ENCODE measurements around the gene CHRNA3. TPM values are rescaled to one million over a fixed set of nuclear protein-coding genes. Genes with fewer than 3 reads are reported as not detected.

The CHRNA3 gene
- total RNA-seq, 2 donors from 2014 or later, result 1.7 TPM; not detected in 1

- TF ChIP-seq, protein P1, sequence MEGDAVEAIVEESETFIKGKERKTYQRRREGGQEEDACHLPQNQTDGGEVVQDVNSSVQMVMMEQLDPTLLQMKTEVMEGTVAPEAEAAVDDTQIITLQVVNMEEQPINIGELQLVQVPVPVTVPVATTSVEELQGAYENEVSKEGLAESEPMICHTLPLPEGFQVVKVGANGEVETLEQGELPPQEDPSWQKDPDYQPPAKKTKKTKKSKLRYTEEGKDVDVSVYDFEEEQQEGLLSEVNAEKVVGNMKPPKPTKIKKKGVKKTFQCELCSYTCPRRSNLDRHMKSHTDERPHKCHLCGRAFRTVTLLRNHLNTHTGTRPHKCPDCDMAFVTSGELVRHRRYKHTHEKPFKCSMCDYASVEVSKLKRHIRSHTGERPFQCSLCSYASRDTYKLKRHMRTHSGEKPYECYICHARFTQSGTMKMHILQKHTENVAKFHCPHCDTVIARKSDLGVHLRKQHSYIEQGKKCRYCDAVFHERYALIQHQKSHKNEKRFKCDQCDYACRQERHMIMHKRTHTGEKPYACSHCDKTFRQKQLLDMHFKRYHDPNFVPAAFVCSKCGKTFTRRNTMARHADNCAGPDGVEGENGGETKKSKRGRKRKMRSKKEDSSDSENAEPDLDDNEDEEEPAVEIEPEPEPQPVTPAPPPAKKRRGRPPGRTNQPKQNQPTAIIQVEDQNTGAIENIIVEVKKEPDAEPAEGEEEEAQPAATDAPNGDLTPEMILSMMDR (IDR thresholded peaks at IDR 0.05), result no peak
Observed at GRCh38 chr15:78662028-78662427, 41.2 kb upstream of the CHRNA3 start.

DNA sequence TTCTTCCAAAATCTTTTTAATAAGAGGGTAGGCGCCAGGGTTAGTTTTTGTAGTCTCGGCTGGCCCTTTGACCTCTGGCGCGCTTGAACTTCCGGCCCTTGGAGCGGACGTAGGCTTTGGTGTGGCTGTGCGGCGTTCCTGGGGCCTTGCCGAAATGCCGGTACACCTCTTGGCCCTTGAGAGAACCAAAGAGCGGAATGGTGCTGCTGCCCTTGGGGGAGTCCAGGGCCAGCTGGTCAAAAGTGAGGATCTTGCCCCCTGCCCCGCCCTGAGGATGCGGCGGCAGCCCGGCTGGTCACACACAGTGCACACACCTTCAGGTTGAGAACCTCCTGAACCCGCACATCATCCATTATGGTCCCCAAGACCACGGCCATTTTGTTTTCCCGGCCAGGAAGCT is 40.2 kb upstream of the CHRNA3 start:
- no peak overlapping the region for H3K4me3 ChIP-seq
- no peaks in the 10 kb centered on the region for H3K27me3 ChIP-seq
- H3K9me3 ChIP-seq, result no peaks in the 10 kb centered on the region
- no peak overlapping the region for H3K27ac ChIP-seq
- DNase-seq (ENCODE audit: low spot score), result no peak
- H3K4me1 ChIP-seq, result no peaks in the 10 kb centered on the region
- TF ChIP-seq, protein P1 (IDR thresholded peaks at IDR 0.05), result no peak
- H3K36me3 ChIP-seq, result no peaks in the 10 kb centered on the region

More at GRCh38 chr15:78662028-78662427, 41.2 kb upstream of the CHRNA3 start:
- no peaks in the 10 kb centered on the region for H3K36me3 ChIP-seq
- H3K27ac ChIP-seq, result no peak overlapping the region
- DNase-seq (ENCODE audit: low spot score), result no peak
- H3K4me3 ChIP-seq, result no peak overlapping the region
- H3K9me3 ChIP-seq, result no peaks in the 10 kb centered on the region
- H3K4me1 ChIP-seq, result no peaks in the 10 kb centered on the region
- no peaks in the 10 kb centered on the region for H3K27me3 ChIP-seq

DNA sequence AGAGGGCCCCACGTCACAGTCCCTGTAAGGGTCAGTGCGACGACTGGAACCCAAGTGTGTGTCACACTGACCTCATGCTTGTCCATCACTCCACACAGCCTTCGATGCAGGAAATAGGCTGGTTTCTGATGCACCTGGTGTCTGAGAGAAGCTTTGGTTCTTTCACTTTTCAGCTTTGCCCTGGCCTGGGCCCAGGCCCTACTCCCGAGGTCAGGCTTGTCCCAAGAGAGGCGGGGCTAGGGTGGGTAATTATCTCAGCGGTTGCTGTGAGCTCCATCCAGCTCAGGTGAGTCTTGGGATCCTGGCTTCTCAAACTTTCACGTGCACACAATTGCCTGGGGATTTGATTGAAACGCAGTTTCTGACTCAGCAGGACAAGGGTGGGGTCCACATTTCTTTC is 39.8 kb upstream of the CHRNA3 start:
- no peaks in the 10 kb centered on the region for H3K4me1 ChIP-seq
- H3K36me3 ChIP-seq, result no peaks in the 10 kb centered on the region
- TF ChIP-seq, protein P1 (IDR thresholded peaks at IDR 0.05), result no peak
- no peak overlapping the region for H3K27ac ChIP-seq
- H3K4me3 ChIP-seq, result no peak overlapping the region
- no peaks in the 10 kb centered on the region for H3K27me3 ChIP-seq
- H3K9me3 ChIP-seq, result no peaks in the 10 kb centered on the region
- DNase-seq (ENCODE audit: low spot score), result no peak

DNA sequence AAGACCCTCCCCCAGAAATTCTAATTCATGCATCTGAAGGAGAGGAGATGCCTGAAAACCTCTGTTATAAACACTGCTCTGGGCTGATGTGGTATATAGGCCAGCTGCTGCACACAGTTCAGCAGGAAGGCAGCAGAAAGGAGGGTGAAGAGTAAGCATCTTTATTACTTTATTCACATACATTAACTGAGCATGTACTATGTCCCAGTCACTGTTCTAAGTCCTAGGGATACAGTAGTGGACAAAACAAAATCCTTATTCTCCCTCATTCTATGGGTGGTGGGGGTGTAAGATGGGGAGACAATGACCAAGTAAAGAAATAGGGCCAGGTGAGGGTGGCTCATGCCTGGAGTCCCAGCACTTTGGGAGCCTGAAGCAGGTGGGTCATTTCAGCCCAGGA is 38.0 kb upstream of the CHRNA3 start:
- Histone ChIP-seq H3K27ac (no peak overlapping the region), H3K4me1 (no peaks in the 10 kb centered on the region), H3K36me3 (no peaks in the 10 kb centered on the region), H3K27me3 (no peaks in the 10 kb centered on the region), H3K4me3 (no peak overlapping the region), H3K9me3 (no peaks in the 10 kb centered on the region)
- TF ChIP-seq, protein P1 (IDR thresholded peaks at IDR 0.05), result no peak
- DNase-seq (ENCODE audit: low spot score), result no peak

GRCh38 chr15:78654272-78654671 is 33.5 kb upstream of the CHRNA3 start:
- TF ChIP-seq, protein P1 (IDR thresholded peaks at IDR 0.05), result no peak
- H3K4me3 ChIP-seq, result no peak overlapping the region

GRCh38 chr15:78651930-78652615 is 31.3 kb upstream of the CHRNA3 start:
- TF ChIP-seq, protein P1 (IDR thresholded peaks at IDR 0.05), result no peak
- Histone ChIP-seq H3K4me3 (no peak overlapping the region), H3K27ac (no peak overlapping the region), H3K27me3 (no peaks in the 10 kb centered on the region), H3K9me3 (no peaks in the 10 kb centered on the region), H3K4me1 (no peaks in the 10 kb centered on the region), H3K36me3 (no peaks in the 10 kb centered on the region)
- DNase-seq (ENCODE audit: low spot score), result no peak

More at GRCh38 chr15:78654272-78654671, 33.5 kb upstream of the CHRNA3 start:
- no peak for DNase-seq (ENCODE audit: low spot score)
- Histone ChIP-seq H3K36me3 (no peaks in the 10 kb centered on the region), H3K27me3 (no peaks in the 10 kb centered on the region), H3K9me3 (no peaks in the 10 kb centered on the region), H3K27ac (no peak overlapping the region), H3K4me1 (no peaks in the 10 kb centered on the region)
